Lower leg skin (tissue), 4 donors: ENCODE measurements around the gene KRTAP5-7. TPM values are rescaled to one million over a fixed set of nuclear protein-coding genes. Genes with fewer than 3 reads are reported as not detected.

Experiments used
- DNase-seq, 2 donors: peaks; one replicate each; pipeline ENCODE4 v3.0.0-alpha.2; 2019; ENCODE audit warnings: low spot score in 2 of 2
- H3K4me3 ChIP-seq: fragments of 200-600 bp; sonication (generic); 2 replicates; pipeline ENCODE4 v1.5.1; 2017; ENCODE audit warnings: mild to moderate bottlenecking, low read depth; ENCODE audit not compliant: poor library complexity, severe bottlenecking
- CTCF ChIP-seq, 3 donors: fragments of 450-650 bp; IDR thresholded peaks; one replicate each; pipeline ENCODE4 v1.5.1; 2016; ENCODE audit warnings: antibody characterized with exemption in 3 of 3, mild to moderate bottlenecking in 3 of 3, moderate library complexity in 2 of 3
- POLR2A ChIP-seq, 2 donors: fragments of 450-650 bp; IDR thresholded peaks; one replicate each; pipeline ENCODE4 v1.6.1; 2016 to 2017; ENCODE audit warnings: antibody characterized with exemption in 2 of 2, mild to moderate bottlenecking in 1 of 2, moderate library complexity in 1 of 2
- WGBS, 2 donors: methylation state at CpG; one replicate each; pipeline ENCODE4 v1.1.5; 2018; 5-methylcytosine and 5-hydroxymethylcytosine counted together
- intact Hi-C: fragments of 100-400 bp; cut with DNase I; formaldehyde crosslinking; loops from one replicate; pipeline ENCODE4 v1.15.0; 2023; ENCODE audit warnings: low total_unique reads
- total RNA-seq, 4 donors: library from RNA; depleted of rRNA; stranded (reverse); fragments of >200 nt; gene quantifications; one replicate each; pipeline ENCODE4 v1.1.0, GENCODE V29; 2016

KRTAP5-7 gene
- total RNA-seq, 4 donors from 2014 or later, result 5.4 TPM; not detected in 3

GRCh38 chr11:71486320-71486719 lies 40.7 kb upstream of the KRTAP5-7 start:
- 91 to 100% methylated on average over 1 of the region's 1 CpG for WGBS, 2 donors
- TF ChIP-seq CTCF (IDR thresholded peaks at IDR 0.05) (no peak), POLR2A (IDR thresholded peaks at IDR 0.05) (no peak)
- DNase-seq, result peak in 1 of 2 donors; percentile 21
- intact Hi-C loops, result no loop called here
- no peak overlapping the region for H3K4me3 ChIP-seq

- DNase-seq, result peak in 1 of 2 donors; percentile 66
- WGBS, 2 donors, result 85% methylated on average over 6 of the region's 6 CpGs
- TF ChIP-seq POLR2A (IDR thresholded peaks at IDR 0.05), result no peak
- intact Hi-C loops, result no loop called here
- H3K4me3 ChIP-seq, result no peak overlapping the region
These were observed 38.3 kb upstream of the KRTAP5-7 start for GRCh38 chr11:71488681-71489270.

- peak in 1 of 2 donors; percentile 67 for DNase-seq
- intact Hi-C loops, result no loop called here
- no peak for TF ChIP-seq CTCF (IDR thresholded peaks at IDR 0.05)
- TF ChIP-seq POLR2A (IDR thresholded peaks at IDR 0.05), result no peak
These were observed 37.6 kb upstream of the KRTAP5-7 start for GRCh38 chr11:71489311-71490043.

GRCh38 chr11:71490044-71490730 lies 36.9 kb upstream of the KRTAP5-7 start:
- WGBS, 2 donors, result 94 to 97% methylated on average over 23 of the region's 23 CpGs
- peak in 1 of 2 donors; percentile 72 for DNase-seq
- intact Hi-C loops, result no loop called here
- no peak overlapping the region for H3K4me3 ChIP-seq
- no peak for TF ChIP-seq POLR2A (IDR thresholded peaks at IDR 0.05)
- TF ChIP-seq CTCF (IDR thresholded peaks at IDR 0.05), result no peak

More at GRCh38 chr11:71489311-71490043, 37.6 kb upstream of the KRTAP5-7 start:
- no peak overlapping the region for H3K4me3 ChIP-seq
- WGBS, 2 donors, result 70 to 74% methylated on average over 14 to 15 of the region's 15 CpGs

- peak in 1 of 2 donors; percentile 74 for DNase-seq
- H3K4me3 ChIP-seq, result no peak overlapping the region
- WGBS, 2 donors, result 95 to 98% methylated on average over 28 of the region's 28 CpGs
- TF ChIP-seq CTCF (IDR thresholded peaks at IDR 0.05) (no peak), POLR2A (IDR thresholded peaks at IDR 0.05) (no peak)
- intact Hi-C loops, result no loop called here
These were observed 36.2 kb upstream of the KRTAP5-7 start for GRCh38 chr11:71490731-71491390.
